K562 (cell line): ENCODE data around the gene DNAH5. TPM values are rescaled to one million over a fixed set of nuclear protein-coding genes. Genes with fewer than 3 reads are reported as not detected.

Experiments used
- ATAC-seq: fragments of 200-7000 bp; cut with Tn5 transposase; 3 replicates; pipeline ENCODE4 v1.9.1; 2020; ENCODE audit warnings: moderate library complexity
- BruUV-seq: library from RNA; stranded (reverse); fragments of 400-500 nt; replicated peaks from 2 replicates; lab custom pipeline; 2021; lab: Mats Ljungman, UMichigan
- CTCF ChIA-PET: fragments of 300-600 bp; formaldehyde crosslinking; extraction: SDS; loops from one replicate; lab custom pipeline; 2021; ENCODE audit warnings: low intra/inter-chr PET ratio; lab: Yijun Ruan, JAX
- POLR2A ChIA-PET: fragments of 300-600, 350-650 bp; sonication (Branson Sonifier 250); formaldehyde crosslinking; extraction: SDS; loops from one replicate; lab custom pipeline; 2021; ENCODE audit warnings: antibody characterized with exemption, inconsistent platforms; lab: Yijun Ruan, JAX
- DNase-seq, 4 experiments: peaks; one replicate each; pipeline versions ENCODE4 v3.0.0 to v3.0.0-alpha.2; 2011 to 2018; ENCODE audit warnings: low spot score in 3 of 4, mixed read lengths in 3 of 4; ENCODE audit errors: extremely low read depth in 1 of 4
- FAIRE-seq: peaks from 2 replicates; lab custom pipeline; 2011; peaks lifted over from hg19 to GRCh38; lab: Jason Lieb, UNC
- H2AFZ ChIP-seq: 2 replicates; pipeline ENCODE4 v1.6.0; 2011; ENCODE audit warnings: low read depth, low read length, control low read depth, inconsistent platforms
- H3K27ac ChIP-seq: fragments of 200-600 bp; 3 replicates; pipeline ENCODE4 v1.8.0; 2011; ENCODE audit warnings: low read depth, mild to moderate bottlenecking, control low read depth, inconsistent platforms, low read length, moderate library complexity, mixed read lengths; ENCODE audit errors: extremely low read depth
- H3K27me3 ChIP-seq, 2 experiments: fragments of 300-600 bp in 1 of 2; 2 replicates in 1 of 2; 3 replicates in 1 of 2; pipeline versions ENCODE4 v1.6.0 to v1.8.0; 2011; ENCODE audit warnings: inconsistent platforms in 2 of 2, low read length in 2 of 2, mild to moderate bottlenecking in 1 of 2, mixed read lengths in 1 of 2, moderate library complexity in 1 of 2; ENCODE audit not compliant: control insufficient read depth in 2 of 2, insufficient read depth in 2 of 2
- H3K36me3 ChIP-seq: fragments of 300-600 bp; 3 replicates; pipeline ENCODE4 v1.8.0; 2011; ENCODE audit warnings: mild to moderate bottlenecking, low read length, inconsistent platforms; ENCODE audit not compliant: control insufficient read depth, insufficient read depth
- H3K4me1 ChIP-seq, 2 experiments: fragments of 200-600 bp in 1 of 2; replicated peaks in 1 of 2; 2 replicates in 1 of 2; 3 replicates in 1 of 2; pipeline versions ENCODE4 v1.5.1 to v1.8.0; 2011; ENCODE audit warnings: inconsistent platforms in 2 of 2, low read length in 2 of 2, mild to moderate bottlenecking in 1 of 2, mixed read lengths in 1 of 2, moderate library complexity in 1 of 2; ENCODE audit not compliant: control insufficient read depth in 2 of 2, insufficient read depth in 2 of 2
- H3K4me2 ChIP-seq: 2 replicates; pipeline ENCODE4 v1.6.1; 2011; ENCODE audit warnings: low read length, control low read depth, inconsistent platforms, mixed read lengths; ENCODE audit not compliant: insufficient read depth
- H3K4me3 ChIP-seq: fragments of 200-600 bp; sonication (generic), shearing (Covaris generic); 2 replicates; pipeline ENCODE4 v1.5.1; 2016; ENCODE audit warnings: control low read depth, inconsistent platforms
- H3K79me2 ChIP-seq: fragments of 200-600 bp; 3 replicates; pipeline ENCODE4 v1.8.0; 2011; ENCODE audit warnings: low read length, inconsistent platforms; ENCODE audit not compliant: control insufficient read depth, insufficient read depth
- H3K9ac ChIP-seq, 2 experiments: 2 replicates each; pipeline versions ENCODE4 v1.6.0 to v1.6.1; 2011; ENCODE audit warnings: low read depth in 2 of 2, low read length in 2 of 2, control low read depth in 1 of 2, inconsistent platforms in 1 of 2, mild to moderate bottlenecking in 1 of 2, mixed read lengths in 1 of 2; ENCODE audit not compliant: insufficient read depth in 1 of 2
- H3K9me1 ChIP-seq: one replicate; pipeline ENCODE4 v1.6.0; 2011; ENCODE audit warnings: inconsistent platforms, mild to moderate bottlenecking, low read length, moderate library complexity; ENCODE audit not compliant: control insufficient read depth, insufficient read depth
- H3K9me3 ChIP-seq: replicated peaks from 2 replicates; pipeline ENCODE4 v1.5.1; 2011; ENCODE audit warnings: low read depth, low read length, inconsistent platforms; ENCODE audit not compliant: control insufficient read depth, insufficient read depth
- H4K20me1 ChIP-seq: replicated peaks from 2 replicates; pipeline ENCODE4 v1.6.1; 2011; ENCODE audit warnings: low read length, inconsistent platforms, mixed read lengths; ENCODE audit not compliant: control insufficient read depth, insufficient read depth
- BCL6 ChIP-seq: fragments of 250-450 bp; sonication (Bioruptor Pico); IDR thresholded peaks from 2 replicates; pipeline ENCODE4 v1.4.0; 2020
- EHMT2 ChIP-seq: fragments of 450-650 bp; IDR thresholded peaks from 2 replicates; pipeline ENCODE4 v1.6.1; 2018; ENCODE audit warnings: antibody characterized with exemption
- GTF2F1 ChIP-seq: IDR thresholded peaks from 2 replicates; pipeline ENCODE4 v1.6.1; 2011; ENCODE audit warnings: low read depth, low read length, improper control_type of control experiment
- HEY1 ChIP-seq: fragments of 250-450 bp; sonication (Bioruptor Pico); IDR thresholded peaks from 2 replicates; pipeline ENCODE4 v1.5.0; 2020; ENCODE audit warnings: mild to moderate bottlenecking, moderate library complexity, borderline replicate concordance
- ILK ChIP-seq: fragments of 450-650 bp; IDR thresholded peaks from 2 replicates; pipeline ENCODE4 v1.6.1; 2016; ENCODE audit warnings: missing genetic modification characterization, low read depth, mild to moderate bottlenecking, missing compliant biosample characterization, moderate library complexity, borderline replicate concordance
- MAZ ChIP-seq, 2 experiments: fragments of 450-650 bp in 1 of 2; sonication (generic) in 1 of 2; formaldehyde crosslinking; IDR thresholded peaks in 1 of 2; conservative IDR thresholded peaks in 1 of 2; 2 replicates each; pipeline versions ENCODE4 v1.4.0 to v1.5.0; 2020; ENCODE audit warnings: mild to moderate bottlenecking in 1 of 2, missing genetic modification reagents in 1 of 2
- PHB2 ChIP-seq: fragments of 450-650 bp; IDR thresholded peaks from 2 replicates; pipeline ENCODE4 v1.6.1; 2017; ENCODE audit warnings: low read depth
- SMAD1 ChIP-seq: fragments of 150-350 bp; IDR thresholded peaks from 2 replicates; pipeline ENCODE4 v1.6.1; 2014; ENCODE audit warnings: low read length, low read depth; ENCODE audit not compliant: partially characterized antibody
- SRSF1 ChIP-seq: fragments of 200-400 bp; formaldehyde crosslinking; IDR thresholded peaks from 2 replicates; pipeline ENCODE4 v1.6.1; 2017; ENCODE audit warnings: mild to moderate bottlenecking, low read depth, low read length, moderate library complexity
- STAG1 ChIP-seq: sonication (generic); formaldehyde crosslinking; IDR thresholded peaks from 2 replicates; pipeline ENCODE4 v1.5.0; 2020; ENCODE audit warnings: missing genetic modification reagents, borderline replicate concordance
- TEAD1 ChIP-seq, 2 experiments: fragments of 450-650 bp in 1 of 2; sonication (generic) in 1 of 2; formaldehyde crosslinking; IDR thresholded peaks; 2 replicates each; pipeline versions ENCODE4 v1.4.0 to v1.8.0; 2020 to 2022; ENCODE audit warnings: mild to moderate bottlenecking in 2 of 2, missing genetic modification reagents in 1 of 2
- ZFP91 ChIP-seq: sonication (generic); formaldehyde crosslinking; IDR thresholded peaks from 2 replicates; pipeline ENCODE4 v1.8.0; 2022; ENCODE audit warnings: mild to moderate bottlenecking, missing genetic modification reagents
- ZNF431 ChIP-seq: sonication (generic); formaldehyde crosslinking; IDR thresholded peaks from 2 replicates; pipeline ENCODE4 v1.8.0; 2022; ENCODE audit warnings: mild to moderate bottlenecking, missing genetic modification reagents
- ZNF583 ChIP-seq: fragments of 250-450 bp; sonication (Bioruptor Pico); IDR thresholded peaks from 2 replicates; pipeline ENCODE4 v1.4.0; 2020
- WGBS: fragments of 100-300 bp; shearing (Covaris generic); methylation state at CpG from one replicate; pipeline ENCODE4 v1.1.6; 2016; ENCODE audit warnings: low coverage, mixed read lengths; ENCODE audit not compliant: insufficient coverage; ENCODE audit errors: missing lambda C conversion rate; 5-methylcytosine and 5-hydroxymethylcytosine counted together
- in situ Hi-C: fragments of 300-500 bp; cut with MboI; formaldehyde crosslinking; loops from 4 replicates; pipeline ENCODE4 v1.15.0; 2018; ENCODE audit warnings: inconsistent platforms, mixed read lengths
- intact Hi-C: fragments of 100-400 bp; cut with micrococcal nuclease; formaldehyde crosslinking; loops from 2 replicates; pipeline ENCODE4 v1.14.2; 2022
- polyA plus RNA-seq, 8 experiments: library from polyadenylated mRNA; depleted of rRNA in 4 of 8; stranded (reverse) in 5 of 8; unstranded in 3 of 8; fragments of >200 nt; fragmentation: Nextera tagmentation in 2 of 8; fragmentation: Illumina TruSeq in 1 of 8; extraction: Ambion mirVana in 2 of 8; extraction: Trizol in 1 of 8; gene quantifications; 2 replicates each; pipeline versions ENCODE4 v1.2.1 to v1.2.3, GENCODE V29; 2011 to 2014; ENCODE audit warnings: inconsistent platforms in 1 of 8, missing spikeins in 1 of 8
- total RNA-seq, 7 experiments: library from RNA; depleted of rRNA in 6 of 7; stranded (reverse); fragments of >200 nt in 6 of 7; fragmentation: Illumina TruSeq in 2 of 7; extraction: Trizol in 2 of 7; gene quantifications; 2 replicates each; pipeline versions ENCODE4 v1.2.1 to v1.2.3, GENCODE V29; 2011 to 2021; ENCODE audit warnings: low replicate concordance in 1 of 7

DNAH5 gene
- total and polyA plus RNA-seq, 9 of the 15 experiments (the other 6 are each of a cell fraction or from before 2014, with no cell fraction given), result 0.03 TPM; not detected in 8

GRCh38 chr5:13831351-13831750 is 113.1 kb downstream of the DNAH5 start:
- Histone ChIP-seq H2AFZ (no peak overlapping the region), H3K27me3 (no peaks in the 10 kb centered on the region), H3K36me3 (no peaks in the 10 kb centered on the region), H3K79me2 (no peaks in the 10 kb centered on the region), H3K9ac (no peak overlapping the region), H3K4me1 (no peaks in the 10 kb centered on the region), H4K20me1 (no peaks in the 10 kb centered on the region), H3K4me3 (no peak overlapping the region), H3K9me3 (peaks cover 3% of the 10 kb centered on the region; the same call in 1 of the 2 replicates), H3K4me2 (no peak overlapping the region), H3K27ac (no peak overlapping the region), H3K9me1 (no peaks in the 10 kb centered on the region)
- CTCF ChIA-PET, result no interaction called here
- WGBS, result 0% methylated on average over 3 of the region's 3 CpGs
- no peak for ATAC-seq
- FAIRE-seq, result no peak
- DNase-seq, result no peak
- BruUV-seq, result no TSS peak
- POLR2A ChIA-PET, result no interaction called here
- in situ Hi-C loops, result no loop called here
- intact Hi-C loops, result no loop called here
- TF ChIP-seq ZFP91, result no peak
- TF ChIP-seq BCL6 (CRISPR knock-in tag), result no peak
- no peak for TF ChIP-seq ILK (tag)
- no peak for TF ChIP-seq SRSF1

- FAIRE-seq, result no peak
- TF ChIP-seq GTF2F1, result no peak
- no peak for TF ChIP-seq ZNF583 (CRISPR knock-in tag)
- no peak for TF ChIP-seq HEY1 (CRISPR knock-in tag)
- no peak for TF ChIP-seq STAG1 (CRISPR knock-in tag)
- TF ChIP-seq TEAD1 (CRISPR knock-in tag; IDR thresholded peaks at IDR 0.05), result no peak
- no peak for TF ChIP-seq MAZ (CRISPR knock-in tag; conservative IDR thresholded peaks at IDR 0.05 in 1 of 2, IDR thresholded peaks at IDR 0.05 in 1 of 2)
- TF ChIP-seq SMAD1, result no peak
- TF ChIP-seq ZNF431, result no peak
- TF ChIP-seq EHMT2, result no peak
- TF ChIP-seq PHB2, result no peak
These were observed 114.0 kb downstream of the DNAH5 start for GRCh38 chr5:13830536-13830935.

More at GRCh38 chr5:13830536-13830935, 114.0 kb downstream of the DNAH5 start:
- H3K27ac ChIP-seq, result no peak overlapping the region
- no peaks in the 10 kb centered on the region for H3K79me2 ChIP-seq
- no peaks in the 10 kb centered on the region for H3K9me1 ChIP-seq
- DNase-seq (no peak), ATAC-seq (no peak)
- no peak overlapping the region for H3K9ac ChIP-seq
- in situ Hi-C loops, result no loop called here
- no peaks in the 10 kb centered on the region for H3K27me3 ChIP-seq
- intact Hi-C loops, result no loop called here
- H3K9me3 ChIP-seq, result peaks cover 3% of the 10 kb centered on the region; the same call in 1 of the 2 replicates
- no peak overlapping the region for H3K4me2 ChIP-seq
- POLR2A ChIA-PET, result no interaction called here
- no peak overlapping the region for H2AFZ ChIP-seq
- no peaks in the 10 kb centered on the region for H3K4me1 ChIP-seq
- CTCF ChIA-PET, result no interaction called here
- BruUV-seq, result no TSS peak
- H3K4me3 ChIP-seq, result no peak overlapping the region
- no peaks in the 10 kb centered on the region for H3K36me3 ChIP-seq
- H4K20me1 ChIP-seq, result no peaks in the 10 kb centered on the region
- WGBS, result under 1% methylated on average over 9 of the region's 9 CpGs
